Suprapubic skin (tissue), 3 donors: ENCODE results near the gene SNTN.

ENCODE experiments used
- CTCF ChIP-seq, 2 donors: fragments of 200-600 bp in 1 of 2; fragments of 450-650 bp in 1 of 2; sonication (generic) in 1 of 2; IDR thresholded peaks; one replicate each; pipeline ENCODE4 v1.5.1; 2016 to 2019; ENCODE audit warnings: antibody characterized with exemption in 2 of 2, mild to moderate bottlenecking in 1 of 2, moderate library complexity in 1 of 2
- EP300 ChIP-seq: sonication (generic); formaldehyde crosslinking; IDR thresholded peaks from one replicate; pipeline ENCODE4 v1.6.1; 2017; ENCODE audit warnings: antibody characterized with exemption

- TF ChIP-seq EP300 (no peak), CTCF (IDR thresholded peaks at IDR 0.05) (no peak)
Measured at GRCh38 chr3:63609834-63610233, 42.6 kb upstream of the SNTN start.
